Suprapubic skin (tissue), 4 donors: ENCODE measurements around the gene ATXN1. TPM values are rescaled to one million over a fixed set of nuclear protein-coding genes. Genes with fewer than 3 reads are reported as not detected.
"Not testable (repeated sequence)": the region's sequence is repeated elsewhere in the genome, so short reads cannot be mapped to it uniquely, and the experiment has no call there.

ENCODE experiments used
- DNase-seq, 2 donors: peaks; one replicate each; pipeline ENCODE4 v3.0.0-alpha.2; 2019; ENCODE audit warnings: low spot score in 2 of 2
- H3K27ac ChIP-seq: fragments of 200-600 bp; sonication (generic); one replicate; pipeline ENCODE4 v1.5.1; 2019
- H3K27me3 ChIP-seq: fragments of 200-600 bp; sonication (generic); one replicate; pipeline ENCODE4 v1.5.1; 2019
- H3K36me3 ChIP-seq: fragments of 200-600 bp; sonication (generic); one replicate; pipeline ENCODE4 v1.5.1; 2019
- H3K4me1 ChIP-seq: fragments of 200-600 bp; sonication (generic); one replicate; pipeline ENCODE4 v1.5.1; 2019
- H3K4me3 ChIP-seq: fragments of 200-600 bp; sonication (generic); one replicate; pipeline ENCODE4 v1.5.1; 2019; ENCODE audit warnings: mild to moderate bottlenecking
- H3K9me3 ChIP-seq: fragments of 200-600 bp; sonication (generic); one replicate; pipeline ENCODE4 v1.5.1; 2019
- EP300 ChIP-seq: sonication (generic); formaldehyde crosslinking; IDR thresholded peaks from one replicate; pipeline ENCODE4 v1.6.1; 2017; ENCODE audit warnings: antibody characterized with exemption
- POLR2A ChIP-seq, 2 donors: fragments of 450-650 bp; IDR thresholded peaks; one replicate each; pipeline ENCODE4 v1.6.1; 2017; ENCODE audit warnings: antibody characterized with exemption in 2 of 2, mild to moderate bottlenecking in 2 of 2, moderate library complexity in 2 of 2
- POLR2AphosphoS5 ChIP-seq, 3 donors: sonication (generic); formaldehyde crosslinking; IDR thresholded peaks; one replicate each; pipeline ENCODE4 v1.6.1; 2017; ENCODE audit warnings: antibody characterized with exemption in 3 of 3
- WGBS: methylation state at CpG from one replicate; pipeline ENCODE4 v1.1.5; 2018; 5-methylcytosine and 5-hydroxymethylcytosine counted together
- total RNA-seq, 4 donors: library from RNA; depleted of rRNA; stranded (reverse); fragments of >200 nt; gene quantifications; one replicate each; pipeline ENCODE4 v1.1.0, GENCODE V29; 2016
- TF ChIP-seq, protein P1 (sequence below), 2 donors: fragments of 200-600 bp in 1 of 2; fragments of 450-650 bp in 1 of 2; sonication (generic) in 1 of 2; IDR thresholded peaks; one replicate each; pipeline ENCODE4 v1.5.1; 2016 to 2019; ENCODE audit warnings: antibody characterized with exemption in 2 of 2, mild to moderate bottlenecking in 1 of 2, moderate library complexity in 1 of 2

The ATXN1 gene
- total RNA-seq, 4 donors from 2014 or later, result 32.8 to 95.4 (median 42.4) TPM

DNA sequence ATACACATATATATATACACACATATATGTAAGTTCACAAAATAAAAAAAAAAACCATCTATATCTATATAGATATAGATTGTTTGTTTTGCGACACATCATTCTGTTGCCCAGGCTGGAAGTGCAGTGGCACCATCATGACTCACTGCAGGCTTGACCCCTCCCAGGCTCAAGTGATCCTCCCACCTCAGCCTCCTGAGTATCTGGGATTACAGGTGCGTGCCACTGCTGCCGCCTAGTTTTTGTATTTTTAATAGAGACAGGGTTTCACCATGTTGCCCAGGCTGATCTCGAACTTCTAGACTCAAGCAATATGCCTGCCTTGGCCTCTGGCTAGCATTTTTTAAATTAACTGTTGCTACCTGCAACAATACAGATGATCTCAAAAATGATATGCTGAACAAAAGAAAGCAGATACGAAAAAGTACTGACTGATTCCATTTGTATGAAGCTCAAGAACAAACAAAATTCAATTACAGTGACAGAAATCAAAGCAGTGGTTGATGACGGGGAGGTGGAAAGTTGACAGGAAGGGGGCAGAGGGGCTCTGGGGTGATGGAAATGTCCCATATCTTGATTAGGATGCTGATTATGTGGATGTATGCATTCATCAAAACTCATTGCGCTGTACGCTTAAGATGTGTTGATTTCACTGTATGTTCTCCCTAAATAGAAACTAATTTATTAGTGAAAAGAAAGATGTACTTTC, 49.6 kb downstream of the ATXN1 start:
- no peak for DNase-seq
- no peaks in the 10 kb centered on the region for H3K9me3 ChIP-seq
- H3K36me3 ChIP-seq, result no peaks in the 10 kb centered on the region
- WGBS, result 79% methylated on average over 8 of the region's 8 CpGs
- peaks cover 32% of the 10 kb centered on the region for H3K4me1 ChIP-seq
- H3K27ac ChIP-seq, result peak overlapping the region; percentile 86
- H3K4me3 ChIP-seq, result peak overlapping the region; percentile 15
- H3K27me3 ChIP-seq, result no peaks in the 10 kb centered on the region
- TF ChIP-seq EP300 (no peak), POLR2AphosphoS5 (IDR thresholded peaks at IDR 0.05) (no peak), POLR2A (IDR thresholded peaks at IDR 0.05) (no peak)
- TF ChIP-seq, protein P1, sequence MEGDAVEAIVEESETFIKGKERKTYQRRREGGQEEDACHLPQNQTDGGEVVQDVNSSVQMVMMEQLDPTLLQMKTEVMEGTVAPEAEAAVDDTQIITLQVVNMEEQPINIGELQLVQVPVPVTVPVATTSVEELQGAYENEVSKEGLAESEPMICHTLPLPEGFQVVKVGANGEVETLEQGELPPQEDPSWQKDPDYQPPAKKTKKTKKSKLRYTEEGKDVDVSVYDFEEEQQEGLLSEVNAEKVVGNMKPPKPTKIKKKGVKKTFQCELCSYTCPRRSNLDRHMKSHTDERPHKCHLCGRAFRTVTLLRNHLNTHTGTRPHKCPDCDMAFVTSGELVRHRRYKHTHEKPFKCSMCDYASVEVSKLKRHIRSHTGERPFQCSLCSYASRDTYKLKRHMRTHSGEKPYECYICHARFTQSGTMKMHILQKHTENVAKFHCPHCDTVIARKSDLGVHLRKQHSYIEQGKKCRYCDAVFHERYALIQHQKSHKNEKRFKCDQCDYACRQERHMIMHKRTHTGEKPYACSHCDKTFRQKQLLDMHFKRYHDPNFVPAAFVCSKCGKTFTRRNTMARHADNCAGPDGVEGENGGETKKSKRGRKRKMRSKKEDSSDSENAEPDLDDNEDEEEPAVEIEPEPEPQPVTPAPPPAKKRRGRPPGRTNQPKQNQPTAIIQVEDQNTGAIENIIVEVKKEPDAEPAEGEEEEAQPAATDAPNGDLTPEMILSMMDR (IDR thresholded peaks at IDR 0.05), result no peak

GRCh38 chr6:16706911-16707783, 54.1 kb downstream of the ATXN1 start:
- H3K27ac ChIP-seq, result no peak overlapping the region

GRCh38 chr6:16706491-16706890, 54.8 kb downstream of the ATXN1 start:
- 89% methylated on average over 7 of the region's 7 CpGs for WGBS
- not testable (repeated sequence) for H3K27ac ChIP-seq, H3K27me3 ChIP-seq, DNase-seq, H3K9me3 ChIP-seq, H3K4me3 ChIP-seq, H3K36me3 ChIP-seq
- peaks cover 37% of the 10 kb centered on the region for H3K4me1 ChIP-seq

More at GRCh38 chr6:16706911-16707783, 54.1 kb downstream of the ATXN1 start:
- TF ChIP-seq POLR2AphosphoS5 (IDR thresholded peaks at IDR 0.05) (no peak), POLR2A (IDR thresholded peaks at IDR 0.05) (no peak), EP300 (no peak)
- TF ChIP-seq, protein P1 (IDR thresholded peaks at IDR 0.05), result no peak
- no peak for DNase-seq
- no peak overlapping the region for H3K4me3 ChIP-seq
- H3K9me3 ChIP-seq, result no peaks in the 10 kb centered on the region
- H3K4me1 ChIP-seq, result peaks cover 43% of the 10 kb centered on the region
- no peaks in the 10 kb centered on the region for H3K36me3 ChIP-seq
- 83% methylated on average over 3 of the region's 3 CpGs for WGBS
- no peaks in the 10 kb centered on the region for H3K27me3 ChIP-seq

- no peak for TF ChIP-seq POLR2AphosphoS5 (IDR thresholded peaks at IDR 0.05)
- no peak for TF ChIP-seq POLR2A (IDR thresholded peaks at IDR 0.05)
- TF ChIP-seq, protein P1 (IDR thresholded peaks at IDR 0.05), result no peak
- DNase-seq, result no peak
- H3K27ac ChIP-seq, result no peak overlapping the region
- H3K27me3 ChIP-seq, result no peaks in the 10 kb centered on the region
- H3K4me3 ChIP-seq, result no peak overlapping the region
- H3K9me3 ChIP-seq, result no peaks in the 10 kb centered on the region
- no peaks in the 10 kb centered on the region for H3K36me3 ChIP-seq
- peaks cover 40% of the 10 kb centered on the region for H3K4me1 ChIP-seq
- WGBS, result 83% methylated on average over 4 of the region's 4 CpGs
These were observed 55.2 kb downstream of the ATXN1 start for GRCh38 chr6:16706029-16706428.

DNA sequence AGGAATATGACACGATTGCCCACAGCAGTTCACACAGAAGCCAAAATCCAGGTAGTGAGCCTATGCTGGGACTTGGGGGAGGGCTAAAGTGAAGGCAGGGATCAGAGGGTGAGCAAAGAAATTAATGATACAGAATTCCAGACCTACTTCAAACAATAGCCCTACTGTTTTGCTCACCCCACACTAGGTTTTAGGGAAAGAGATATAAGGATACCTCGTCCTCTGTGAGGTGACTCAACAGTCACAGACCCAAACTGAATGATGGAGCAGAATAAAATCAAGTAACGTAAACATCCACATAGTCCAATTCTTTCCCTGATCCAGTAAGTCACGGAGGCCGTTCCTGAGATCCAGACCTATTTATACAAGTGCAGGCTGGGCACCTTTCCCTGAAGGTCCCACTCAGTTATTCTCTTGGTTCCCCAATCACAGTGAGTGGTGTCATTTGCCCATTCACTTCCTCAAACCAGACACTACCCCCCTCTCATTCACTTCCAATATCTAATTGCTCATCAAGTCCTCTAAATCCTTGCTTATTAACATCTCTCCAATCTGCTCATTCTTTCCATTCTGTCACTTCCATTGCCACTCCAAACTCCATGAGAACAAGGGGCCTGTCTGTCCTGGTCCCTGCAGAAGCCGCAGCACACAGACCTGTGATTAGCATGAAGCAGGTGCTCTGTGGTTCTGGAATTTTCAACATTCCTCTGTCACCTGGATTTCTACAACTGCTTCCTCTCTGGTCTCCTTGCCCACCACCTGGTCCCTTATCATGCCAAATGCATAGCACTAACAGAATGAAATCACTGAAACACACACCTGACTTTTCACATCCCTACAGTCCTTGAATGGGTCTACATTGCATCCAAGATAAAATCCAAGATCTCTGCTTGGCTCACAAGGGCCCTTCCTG, 55.9 kb downstream of the ATXN1 start:
- H3K4me3 ChIP-seq, result no peak overlapping the region
- H3K27me3 ChIP-seq, result no peaks in the 10 kb centered on the region
- H3K36me3 ChIP-seq, result no peaks in the 10 kb centered on the region
- TF ChIP-seq, protein P1 (IDR thresholded peaks at IDR 0.05), result no peak
- TF ChIP-seq POLR2AphosphoS5 (IDR thresholded peaks at IDR 0.05), result no peak
- H3K9me3 ChIP-seq, result no peaks in the 10 kb centered on the region
- H3K27ac ChIP-seq, result peak overlapping the region; percentile 59
- WGBS, result 79% methylated on average over 5 of the region's 6 CpGs
- DNase-seq, result no peak
- H3K4me1 ChIP-seq, result peaks cover 47% of the 10 kb centered on the region
